Neural cell (in vitro differentiated cells): ENCODE data around the gene FEM1B.

Source experiments
- EP300 ChIP-seq: fragments of 450-650 bp; conservative IDR thresholded peaks from 2 replicates; pipeline ENCODE4 v1.6.1; 2014; ENCODE audit warnings: antibody characterized with exemption, mild to moderate bottlenecking, moderate library complexity; ENCODE audit not compliant: poor library complexity, severe bottlenecking
- EZH2 ChIP-seq: fragments of 200-600, 300-800 bp; shearing (Covaris generic), sonication (generic); IDR thresholded peaks from 2 replicates; pipeline ENCODE4 v1.6.1; 2014; ENCODE audit warnings: antibody characterized with exemption, low read length, borderline replicate concordance, mild to moderate bottlenecking; ENCODE audit not compliant: insufficient read depth, poor library complexity, severe bottlenecking
- POLR2AphosphoS5 ChIP-seq: IDR thresholded peaks from 2 replicates; pipeline ENCODE4 v1.6.1; 2012
- TAF1 ChIP-seq: IDR thresholded peaks from 2 replicates; pipeline ENCODE4 v1.6.1; 2012; ENCODE audit warnings: low read depth
- TF ChIP-seq, protein P1 (sequence below): fragments of 450-650 bp; IDR thresholded peaks from 2 replicates; pipeline ENCODE4 v1.5.1; 2014; ENCODE audit warnings: antibody characterized with exemption, mild to moderate bottlenecking, moderate library complexity; ENCODE audit not compliant: poor library complexity, severe bottlenecking
- TF ChIP-seq, protein P2 (sequence below): IDR thresholded peaks from 2 replicates; pipeline ENCODE4 v1.6.1; 2012; ENCODE audit warnings: borderline replicate concordance

DNA sequence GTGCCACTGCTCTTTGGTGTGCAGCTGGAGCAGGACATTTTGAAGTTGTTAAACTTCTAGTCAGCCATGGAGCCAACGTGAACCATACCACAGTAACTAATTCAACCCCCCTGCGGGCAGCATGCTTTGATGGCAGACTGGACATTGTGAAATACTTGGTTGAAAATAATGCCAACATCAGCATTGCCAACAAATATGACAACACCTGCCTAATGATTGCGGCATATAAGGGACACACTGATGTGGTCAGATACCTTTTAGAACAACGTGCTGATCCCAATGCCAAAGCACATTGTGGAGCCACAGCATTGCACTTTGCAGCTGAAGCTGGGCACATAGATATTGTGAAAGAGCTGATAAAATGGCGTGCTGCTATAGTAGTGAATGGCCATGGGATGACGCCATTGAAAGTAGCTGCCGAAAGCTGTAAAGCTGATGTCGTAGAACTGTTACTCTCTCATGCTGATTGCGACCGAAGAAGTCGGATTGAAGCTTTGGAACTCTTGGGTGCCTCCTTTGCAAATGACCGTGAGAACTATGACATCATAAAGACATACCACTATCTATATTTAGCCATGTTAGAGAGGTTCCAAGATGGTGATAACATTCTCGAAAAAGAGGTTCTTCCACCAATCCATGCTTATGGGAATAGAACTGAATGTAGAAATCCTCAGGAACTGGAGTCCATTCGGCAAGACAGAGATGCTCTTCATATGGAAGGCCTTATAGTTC lies 12.2 kb downstream of the FEM1B start:
- TF ChIP-seq, protein P1, sequence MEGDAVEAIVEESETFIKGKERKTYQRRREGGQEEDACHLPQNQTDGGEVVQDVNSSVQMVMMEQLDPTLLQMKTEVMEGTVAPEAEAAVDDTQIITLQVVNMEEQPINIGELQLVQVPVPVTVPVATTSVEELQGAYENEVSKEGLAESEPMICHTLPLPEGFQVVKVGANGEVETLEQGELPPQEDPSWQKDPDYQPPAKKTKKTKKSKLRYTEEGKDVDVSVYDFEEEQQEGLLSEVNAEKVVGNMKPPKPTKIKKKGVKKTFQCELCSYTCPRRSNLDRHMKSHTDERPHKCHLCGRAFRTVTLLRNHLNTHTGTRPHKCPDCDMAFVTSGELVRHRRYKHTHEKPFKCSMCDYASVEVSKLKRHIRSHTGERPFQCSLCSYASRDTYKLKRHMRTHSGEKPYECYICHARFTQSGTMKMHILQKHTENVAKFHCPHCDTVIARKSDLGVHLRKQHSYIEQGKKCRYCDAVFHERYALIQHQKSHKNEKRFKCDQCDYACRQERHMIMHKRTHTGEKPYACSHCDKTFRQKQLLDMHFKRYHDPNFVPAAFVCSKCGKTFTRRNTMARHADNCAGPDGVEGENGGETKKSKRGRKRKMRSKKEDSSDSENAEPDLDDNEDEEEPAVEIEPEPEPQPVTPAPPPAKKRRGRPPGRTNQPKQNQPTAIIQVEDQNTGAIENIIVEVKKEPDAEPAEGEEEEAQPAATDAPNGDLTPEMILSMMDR, result no peak
- TF ChIP-seq, protein P2, sequence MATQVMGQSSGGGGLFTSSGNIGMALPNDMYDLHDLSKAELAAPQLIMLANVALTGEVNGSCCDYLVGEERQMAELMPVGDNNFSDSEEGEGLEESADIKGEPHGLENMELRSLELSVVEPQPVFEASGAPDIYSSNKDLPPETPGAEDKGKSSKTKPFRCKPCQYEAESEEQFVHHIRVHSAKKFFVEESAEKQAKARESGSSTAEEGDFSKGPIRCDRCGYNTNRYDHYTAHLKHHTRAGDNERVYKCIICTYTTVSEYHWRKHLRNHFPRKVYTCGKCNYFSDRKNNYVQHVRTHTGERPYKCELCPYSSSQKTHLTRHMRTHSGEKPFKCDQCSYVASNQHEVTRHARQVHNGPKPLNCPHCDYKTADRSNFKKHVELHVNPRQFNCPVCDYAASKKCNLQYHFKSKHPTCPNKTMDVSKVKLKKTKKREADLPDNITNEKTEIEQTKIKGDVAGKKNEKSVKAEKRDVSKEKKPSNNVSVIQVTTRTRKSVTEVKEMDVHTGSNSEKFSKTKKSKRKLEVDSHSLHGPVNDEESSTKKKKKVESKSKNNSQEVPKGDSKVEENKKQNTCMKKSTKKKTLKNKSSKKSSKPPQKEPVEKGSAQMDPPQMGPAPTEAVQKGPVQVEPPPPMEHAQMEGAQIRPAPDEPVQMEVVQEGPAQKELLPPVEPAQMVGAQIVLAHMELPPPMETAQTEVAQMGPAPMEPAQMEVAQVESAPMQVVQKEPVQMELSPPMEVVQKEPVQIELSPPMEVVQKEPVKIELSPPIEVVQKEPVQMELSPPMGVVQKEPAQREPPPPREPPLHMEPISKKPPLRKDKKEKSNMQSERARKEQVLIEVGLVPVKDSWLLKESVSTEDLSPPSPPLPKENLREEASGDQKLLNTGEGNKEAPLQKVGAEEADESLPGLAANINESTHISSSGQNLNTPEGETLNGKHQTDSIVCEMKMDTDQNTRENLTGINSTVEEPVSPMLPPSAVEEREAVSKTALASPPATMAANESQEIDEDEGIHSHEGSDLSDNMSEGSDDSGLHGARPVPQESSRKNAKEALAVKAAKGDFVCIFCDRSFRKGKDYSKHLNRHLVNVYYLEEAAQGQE, result no peak
- TF ChIP-seq POLR2AphosphoS5, result no peak
- TF ChIP-seq EZH2, result no peak
- TF ChIP-seq TAF1, result no peak
- no peak for TF ChIP-seq EP300
